Measurements from ENCODE around the gene ADD1. TPM values are rescaled to one million over a fixed set of nuclear protein-coding genes. Genes with fewer than 3 reads are reported as not detected.
"Not testable (repeated sequence)": the region's sequence is repeated elsewhere in the genome, so short reads cannot be mapped to it uniquely, and the experiment has no call there.

The ADD1 gene
- polyA plus RNA-seq, 5 donors, result 260 to 305 (median 286) TPM

DNA sequence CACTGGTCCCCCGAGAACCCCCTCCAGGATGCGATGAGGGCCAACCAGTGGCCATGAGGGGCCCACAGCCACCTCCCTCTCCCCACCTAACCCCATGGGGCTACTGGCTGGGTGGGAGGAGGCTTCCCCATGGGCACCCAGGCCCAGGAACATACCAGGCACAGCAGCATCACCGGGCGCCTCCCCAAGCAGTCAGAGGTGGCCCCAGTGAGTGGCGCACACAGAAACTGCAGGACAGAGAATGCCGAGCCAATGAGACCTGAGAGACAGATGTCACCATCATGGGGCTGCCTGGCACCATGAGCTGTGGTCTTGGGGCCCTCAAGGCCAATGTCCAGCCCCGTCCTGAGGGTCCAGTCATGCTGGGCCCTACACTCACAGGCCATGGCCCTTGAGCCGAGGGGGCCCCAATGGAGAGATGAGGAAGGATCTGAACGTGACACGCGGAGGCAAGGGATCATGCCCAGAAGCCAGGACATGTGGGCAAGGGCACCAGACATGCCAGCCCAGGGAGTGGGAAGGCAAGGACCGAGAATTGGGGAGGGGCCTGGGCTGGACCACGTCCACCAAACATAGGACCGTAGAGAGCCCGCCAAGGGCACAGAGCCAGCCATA is 89.4 kb downstream of the ADD1 start:
- no peak for DNase-seq

DNA sequence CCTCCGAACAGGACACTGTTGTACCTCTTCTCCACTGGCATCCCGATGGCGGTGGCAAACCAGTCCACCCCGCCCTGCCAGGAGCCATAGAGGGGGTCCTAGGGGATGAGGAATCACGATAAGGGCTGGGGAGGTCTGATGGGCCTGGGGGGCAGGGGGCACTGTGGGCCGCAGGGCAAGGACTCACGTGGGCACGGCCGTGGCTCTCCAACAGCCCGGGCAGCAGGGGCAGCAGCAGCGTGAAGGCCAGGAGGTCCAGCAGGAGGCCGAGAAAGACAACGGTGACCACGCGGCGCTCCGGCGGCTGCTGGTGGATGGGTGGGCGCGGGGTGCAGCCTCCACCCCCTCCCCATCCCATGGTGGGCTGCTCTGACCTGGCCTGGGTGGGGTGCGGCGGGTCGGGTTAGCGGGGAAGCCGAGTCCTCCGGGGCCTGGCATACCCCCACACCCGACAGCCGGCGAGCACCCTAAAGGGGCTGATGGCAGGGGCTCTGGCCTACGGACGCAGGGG is 90.0 kb downstream of the ADD1 start:
- DNase-seq, result no peak

DNA sequence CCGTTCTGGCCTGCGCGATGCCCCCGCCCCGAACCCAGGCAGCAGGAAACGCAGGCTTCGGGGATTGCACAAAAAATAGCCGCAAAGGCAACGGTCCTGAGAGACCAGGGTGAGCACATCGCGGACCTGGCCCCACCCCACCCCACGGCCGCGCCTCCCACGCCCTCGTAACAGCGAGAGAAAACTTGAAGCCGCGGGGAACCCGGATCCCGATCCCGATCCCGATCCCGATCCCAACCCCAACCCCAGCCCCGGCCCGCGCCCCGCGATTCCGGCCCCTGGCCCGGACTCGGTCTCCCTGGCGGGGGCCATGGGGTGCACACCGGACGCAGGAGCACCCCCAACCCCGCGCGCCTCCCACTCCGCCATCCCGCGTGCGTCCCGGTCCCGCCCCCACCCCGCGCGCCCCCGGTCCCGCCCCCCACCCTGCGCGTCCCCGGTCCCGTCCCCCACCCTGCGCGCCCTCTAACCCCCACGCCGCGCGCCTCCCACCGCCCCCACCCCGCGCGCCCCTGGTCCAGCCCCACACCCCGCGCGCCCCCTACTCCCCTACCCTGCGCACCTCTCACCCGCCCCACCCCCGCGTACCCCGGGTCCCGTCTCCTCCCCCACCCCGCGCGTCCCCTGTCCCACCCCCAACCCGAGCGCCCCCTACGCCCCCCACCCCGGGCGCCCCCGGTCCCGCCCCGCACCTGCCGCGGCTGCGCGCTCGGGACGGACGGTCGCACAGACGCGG is 90.6 kb downstream of the ADD1 start:
- DNase-seq, result no peak

DNA sequence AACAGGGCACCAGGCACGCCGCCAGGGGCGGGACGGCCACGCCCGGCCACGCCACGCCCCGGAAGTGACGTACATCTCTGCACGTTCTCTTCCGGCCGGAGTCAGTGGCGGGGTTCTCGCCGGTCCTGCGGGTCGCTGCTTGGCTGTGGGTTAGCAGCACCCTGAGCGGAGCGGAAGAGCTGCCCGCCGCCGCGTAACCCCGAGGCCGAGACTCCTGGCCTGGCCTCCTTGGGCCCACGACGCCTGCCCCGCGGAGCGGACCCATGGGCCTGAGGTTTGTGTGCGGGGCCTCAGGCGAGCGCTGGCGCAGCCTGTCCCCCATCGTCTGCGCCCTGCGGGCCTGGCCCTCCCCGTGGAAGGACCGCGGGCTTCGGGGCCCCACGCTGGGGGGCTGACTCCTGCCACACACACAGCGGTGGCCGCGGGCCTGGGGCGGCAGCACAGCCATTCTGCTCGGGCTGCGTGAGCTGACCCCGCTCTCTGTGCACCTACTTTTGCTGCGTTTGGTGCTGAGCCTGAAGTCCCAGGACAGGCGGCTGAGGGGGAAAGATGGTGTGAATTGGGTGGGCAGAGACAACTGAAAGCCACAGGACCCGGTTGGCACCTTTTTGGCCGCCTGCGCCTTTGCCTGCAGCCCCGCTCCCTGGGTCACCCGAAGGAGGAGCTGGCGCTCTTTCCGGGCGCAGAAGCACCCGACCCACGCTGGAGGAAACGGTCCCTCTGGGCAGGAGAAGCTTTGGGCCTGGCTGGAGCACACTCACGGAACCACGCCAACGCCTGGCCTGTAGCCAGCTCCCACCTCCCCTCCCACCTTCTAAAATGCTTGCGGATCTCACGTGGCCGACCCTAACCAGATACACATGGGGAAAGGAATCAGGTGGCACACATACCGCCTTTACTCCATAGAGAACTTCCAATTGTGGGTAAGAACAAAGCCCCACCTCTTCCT is 91.4 kb downstream of the ADD1 start:
- DNase-seq, result peak; percentile 93

DNA sequence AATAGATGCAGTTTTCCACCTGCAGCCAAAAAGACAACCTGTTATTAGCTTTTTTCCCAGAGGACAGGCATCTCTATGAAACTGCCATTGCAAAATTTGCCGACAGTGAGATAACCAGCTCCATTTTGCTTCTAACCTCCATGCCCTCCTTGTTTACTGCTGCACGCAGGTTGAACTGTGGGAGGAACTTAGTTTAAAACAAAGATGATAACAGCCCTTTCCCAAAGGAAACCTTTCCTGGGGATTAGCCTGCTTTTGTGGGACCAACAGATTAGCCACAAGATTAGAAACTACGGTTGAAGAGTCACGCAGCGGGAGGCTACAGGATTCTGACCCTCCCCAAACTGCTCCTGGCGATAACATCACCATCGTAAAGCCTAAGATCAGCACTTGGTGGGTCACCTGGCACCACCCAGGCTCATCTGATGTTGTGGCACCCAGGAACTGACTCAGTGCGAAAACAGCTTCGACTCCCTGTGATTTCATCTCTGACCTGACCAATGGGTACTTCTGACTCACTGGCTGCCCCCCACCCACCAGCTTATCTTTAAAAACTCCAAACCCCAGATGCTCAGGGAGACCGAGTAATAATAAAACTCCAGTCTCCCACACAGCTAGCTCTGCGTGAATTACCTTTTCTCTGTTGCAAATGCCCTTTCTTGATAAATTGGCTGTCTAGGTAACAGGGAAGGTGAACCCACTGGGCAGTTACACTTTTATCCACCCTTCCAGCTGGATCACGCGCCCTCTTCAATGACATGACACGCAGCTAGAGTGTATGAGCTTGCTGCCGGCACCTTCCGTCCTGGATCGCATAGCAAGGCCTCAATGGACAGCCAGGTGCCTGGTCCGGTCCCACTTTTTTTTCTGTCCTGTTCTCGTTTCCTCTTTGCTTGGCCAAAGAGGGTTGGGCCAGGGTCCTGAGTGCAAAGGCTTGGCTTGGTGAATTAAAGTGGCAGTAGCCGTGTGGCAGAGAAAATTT is 92.4 kb downstream of the ADD1 start:
- no peak for DNase-seq

DNA sequence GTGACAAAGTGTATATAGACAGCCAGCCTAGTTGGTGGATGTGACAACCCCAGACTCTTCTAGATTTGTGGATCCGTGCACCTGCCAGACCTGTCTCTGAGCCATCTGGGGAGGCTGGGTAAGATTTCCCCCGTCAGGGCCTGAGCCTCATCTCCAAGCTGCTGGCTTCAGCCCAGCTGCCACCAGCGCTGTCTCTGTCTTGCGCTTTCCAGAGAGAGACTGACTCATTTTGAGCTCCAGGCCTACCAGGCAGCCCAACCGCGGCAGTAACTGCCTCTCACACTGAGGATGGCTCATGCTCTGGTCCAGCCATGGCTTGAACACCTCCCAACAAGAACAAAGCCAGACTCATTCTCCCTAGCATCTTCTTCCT is 93.1 kb downstream of the ADD1 start:
- no peak for DNase-seq

DNA sequence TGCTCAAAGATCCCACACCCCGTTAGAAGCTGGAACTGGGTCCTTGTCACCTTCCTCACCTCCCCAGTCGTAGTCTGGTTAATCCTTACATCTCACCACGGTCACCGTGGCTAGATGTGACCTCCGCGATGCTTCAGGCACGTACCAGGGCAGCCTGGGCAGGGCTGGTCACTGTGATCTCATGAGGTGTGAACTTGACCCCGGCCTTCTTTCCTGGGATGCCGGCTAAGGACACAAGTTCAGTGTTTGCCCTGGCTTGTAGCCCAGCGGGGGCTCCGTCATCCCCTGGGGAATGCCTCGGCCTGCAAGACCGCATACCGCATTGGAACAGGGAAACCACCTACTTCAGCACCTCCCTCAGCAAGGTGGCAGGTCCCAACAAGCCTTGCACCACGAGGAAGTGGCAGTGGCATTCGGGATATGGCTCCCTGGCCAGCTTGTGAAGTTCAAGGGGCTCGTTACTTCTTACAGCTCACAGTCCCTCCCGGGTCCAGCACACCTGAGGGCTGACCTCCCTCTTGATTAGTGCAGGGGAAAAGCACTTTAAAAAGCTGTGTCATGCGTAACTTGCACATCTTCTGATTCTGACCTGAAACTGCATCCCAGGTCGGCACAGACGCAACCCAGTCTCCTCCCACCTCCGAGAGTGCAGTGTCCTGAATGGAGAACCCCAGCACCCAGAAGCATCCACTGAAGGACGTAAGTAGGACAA is 93.7 kb downstream of the ADD1 start:
- DNase-seq, result no peak

DNA sequence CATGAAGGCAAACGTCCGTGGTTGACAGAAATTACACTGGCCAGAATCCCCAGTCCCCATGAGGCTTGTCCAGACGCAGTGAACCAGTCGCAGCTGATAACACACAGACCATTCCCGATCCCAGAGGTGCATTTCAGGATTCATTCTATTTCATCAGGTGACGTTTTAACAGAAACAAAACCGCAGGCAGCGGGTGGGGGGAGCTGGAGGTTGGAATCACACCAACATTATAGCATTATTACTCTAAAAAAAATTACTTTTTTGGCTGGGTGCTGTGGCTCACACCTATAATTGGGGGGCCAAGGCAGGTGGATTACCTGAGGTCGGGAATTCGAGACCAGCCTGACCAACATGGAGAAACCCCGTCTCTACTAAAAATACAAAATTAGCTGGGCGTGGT is 94.3 kb downstream of the ADD1 start:
- no peak for DNase-seq

DNA sequence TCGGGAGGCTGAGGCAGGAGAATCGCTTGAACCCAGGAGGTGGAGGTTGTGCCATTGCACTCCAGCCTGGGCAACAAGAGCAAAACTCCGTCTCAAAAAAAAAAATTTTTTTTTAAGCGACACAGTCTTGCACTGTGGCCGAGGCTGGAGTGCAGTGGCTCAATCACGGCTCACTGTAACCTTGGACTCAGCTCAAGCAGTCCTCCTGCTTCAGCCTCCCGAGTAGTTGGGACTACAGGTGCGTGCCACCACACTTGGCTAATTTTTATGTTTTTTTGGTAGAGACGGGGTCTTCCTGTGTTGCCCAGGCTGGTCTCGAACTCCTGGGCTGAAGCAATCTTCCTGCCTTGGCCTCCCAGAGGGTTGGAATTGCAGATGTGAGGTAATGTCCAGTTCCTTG is 94.8 kb downstream of the ADD1 start:
- not testable (repeated sequence) for DNase-seq

DNA sequence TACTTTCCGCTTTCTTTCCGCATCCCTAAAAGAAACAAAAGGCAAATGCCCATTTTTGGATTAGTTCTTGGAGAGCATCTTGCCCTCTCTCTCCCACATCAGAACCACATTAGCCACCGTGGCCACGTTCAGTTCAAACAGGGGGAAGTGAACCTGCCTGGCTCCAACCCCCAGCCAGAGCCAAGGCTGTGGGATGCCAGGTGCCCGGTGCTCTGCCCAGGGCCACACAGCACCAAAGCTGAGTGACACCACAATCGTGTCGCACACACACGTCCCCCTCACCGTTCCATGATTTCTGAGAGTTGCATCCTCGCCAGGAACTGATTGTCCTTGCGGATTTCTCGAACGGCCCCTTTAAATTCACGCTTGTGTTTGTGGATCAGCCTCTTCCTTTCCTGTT is 95.3 kb downstream of the ADD1 start:
- DNase-seq, result no peak

DNA sequence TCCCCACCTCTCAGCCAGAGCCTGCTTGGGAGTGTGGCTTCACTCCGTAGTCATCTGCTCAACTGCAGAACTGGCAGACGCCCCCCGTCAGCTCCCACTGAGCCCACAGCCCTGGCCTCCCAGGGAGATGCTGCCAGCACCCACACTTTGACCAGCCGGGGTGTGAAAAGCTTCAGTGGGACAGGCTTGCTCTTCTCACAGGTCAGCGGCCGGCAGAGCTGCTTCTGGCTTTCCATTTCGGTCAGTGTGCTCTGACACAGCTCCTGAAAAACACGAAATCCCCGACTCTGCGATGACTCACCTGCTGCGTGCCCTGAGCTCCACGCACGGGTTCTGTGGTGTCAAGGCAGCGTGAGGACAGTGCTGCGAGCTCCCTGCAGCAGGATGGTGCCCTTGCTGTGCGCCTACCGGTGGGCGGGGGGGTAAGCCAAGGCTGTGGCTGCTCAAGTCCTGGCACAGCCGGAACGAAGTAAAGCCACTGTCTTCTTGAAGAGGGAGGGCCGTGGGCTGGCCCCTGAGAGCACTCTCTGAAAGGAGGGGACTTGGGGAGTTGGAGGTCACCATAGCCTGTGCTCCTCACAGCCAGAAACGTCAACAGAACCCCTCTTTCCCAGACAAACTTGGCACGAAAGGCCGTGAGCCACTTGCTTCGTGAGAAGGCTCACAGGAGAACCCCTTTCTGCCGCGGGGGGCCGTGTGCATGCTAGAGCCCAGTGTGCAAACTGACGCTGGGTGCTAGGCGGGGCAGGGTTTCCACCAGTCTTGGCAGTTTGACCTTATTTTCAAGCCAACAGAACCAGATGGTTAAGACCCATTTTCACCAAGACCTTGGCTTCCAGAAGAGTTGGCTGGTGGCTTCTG is 96.0 kb downstream of the ADD1 start:
- no peak for DNase-seq

DNA sequence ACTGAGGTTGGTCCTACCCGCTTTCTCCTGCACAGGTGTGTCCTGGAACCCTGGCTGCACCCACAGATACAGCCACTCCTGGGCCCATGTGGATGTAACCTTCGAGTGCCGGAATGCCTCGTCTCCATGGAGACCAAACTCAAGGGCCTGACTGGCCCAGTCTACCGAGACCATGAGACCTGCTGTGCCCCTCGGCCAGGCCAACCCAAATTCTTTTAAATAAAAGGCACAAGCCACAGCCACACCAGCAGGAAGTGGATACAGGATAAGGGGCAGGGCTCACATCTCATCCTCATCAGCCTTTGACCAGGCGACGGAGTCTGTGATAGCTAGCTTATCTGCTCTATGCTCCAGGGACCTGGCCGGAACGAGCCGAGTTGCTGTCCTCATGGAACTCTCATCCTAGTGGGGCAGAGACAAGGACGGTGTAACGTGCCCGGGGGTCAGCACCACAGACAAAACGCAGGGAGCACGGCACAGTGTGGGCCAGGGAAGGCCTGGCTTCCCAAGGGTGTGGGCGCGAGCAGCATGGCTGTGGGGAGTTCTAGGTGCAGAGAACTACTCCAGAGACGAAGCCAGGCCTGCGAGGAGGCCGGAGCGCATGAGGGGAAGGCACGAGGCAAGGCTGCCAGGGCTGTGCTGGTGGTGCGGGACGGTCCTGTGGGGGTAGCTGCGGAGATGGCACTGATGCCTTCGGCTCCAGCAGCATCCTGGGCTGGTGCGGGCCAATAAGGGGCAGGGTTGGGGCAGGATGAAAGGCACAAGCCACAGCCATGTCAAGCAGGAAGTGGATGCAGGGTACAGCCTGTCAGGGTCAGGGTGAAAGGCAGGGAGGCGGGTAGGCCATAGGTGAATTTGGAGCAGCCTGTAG is 96.9 kb downstream of the ADD1 start:
- no peak for DNase-seq

DNA sequence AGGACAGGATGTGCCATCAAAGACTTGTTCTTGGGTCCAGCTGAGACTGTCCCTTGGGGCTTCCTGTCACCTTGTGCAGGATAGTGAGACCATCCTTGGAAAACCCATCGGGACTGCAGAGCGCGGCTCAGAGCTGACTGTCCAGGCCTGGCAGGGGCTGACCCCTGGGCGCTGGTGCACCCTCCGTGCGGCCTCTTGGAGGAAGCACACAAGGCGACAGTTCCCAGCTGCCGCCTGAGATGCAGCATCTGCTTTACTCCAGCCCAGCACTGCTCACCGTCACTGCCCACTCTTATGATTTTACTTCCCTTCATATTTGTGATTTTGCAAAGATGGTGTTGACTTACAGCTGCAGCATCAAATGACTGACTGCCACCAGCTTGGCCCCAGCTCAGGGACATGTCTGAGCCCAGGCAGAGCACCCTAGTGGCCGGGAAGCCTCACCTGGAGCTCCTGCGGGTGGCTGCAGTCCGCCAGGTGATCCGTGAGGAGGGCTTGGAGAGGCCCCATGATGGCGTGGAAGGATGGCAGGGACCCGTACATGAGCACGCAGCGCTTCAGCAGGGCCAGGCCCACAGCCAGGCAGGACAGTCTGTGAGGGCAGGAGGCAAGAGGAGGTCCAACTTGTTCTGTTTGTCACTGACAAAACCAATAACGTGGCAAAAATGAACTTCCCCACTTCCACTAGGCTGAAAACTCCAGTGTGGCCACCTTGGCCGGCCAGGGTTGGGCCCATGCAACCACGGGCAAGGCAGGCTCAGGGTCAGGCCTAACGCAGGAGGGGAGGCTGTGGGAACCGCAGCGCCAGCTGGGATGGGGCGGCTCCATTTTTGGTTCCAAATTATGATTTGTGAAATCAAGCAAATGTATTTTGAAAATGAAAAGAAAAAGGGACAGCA is 97.7 kb downstream of the ADD1 start:
- no peak for DNase-seq

DNA sequence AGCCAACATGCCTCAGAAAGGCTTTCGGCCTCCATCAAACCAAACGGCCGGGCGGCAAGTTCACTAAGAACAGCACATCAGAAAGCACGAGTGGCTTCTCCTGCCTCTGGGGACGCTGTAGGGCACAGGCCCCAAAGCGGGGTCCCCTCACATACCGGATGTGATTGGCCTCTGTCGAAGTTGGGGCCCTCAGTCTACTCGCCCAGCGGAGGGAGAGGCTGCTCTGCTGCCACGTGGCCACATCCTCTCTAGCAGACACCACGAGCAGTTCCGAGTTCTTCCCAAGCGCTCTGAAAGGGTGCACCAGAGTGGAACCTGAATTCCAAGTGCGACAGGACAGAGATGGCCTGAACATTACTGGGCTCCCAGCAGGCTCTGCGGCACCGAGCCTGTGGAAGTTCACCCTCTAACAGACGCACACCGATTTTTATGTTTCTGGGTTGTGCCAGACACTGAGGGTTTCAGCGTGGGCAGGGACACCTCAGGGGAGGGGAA is 98.4 kb downstream of the ADD1 start:
- no peak for DNase-seq

DNA sequence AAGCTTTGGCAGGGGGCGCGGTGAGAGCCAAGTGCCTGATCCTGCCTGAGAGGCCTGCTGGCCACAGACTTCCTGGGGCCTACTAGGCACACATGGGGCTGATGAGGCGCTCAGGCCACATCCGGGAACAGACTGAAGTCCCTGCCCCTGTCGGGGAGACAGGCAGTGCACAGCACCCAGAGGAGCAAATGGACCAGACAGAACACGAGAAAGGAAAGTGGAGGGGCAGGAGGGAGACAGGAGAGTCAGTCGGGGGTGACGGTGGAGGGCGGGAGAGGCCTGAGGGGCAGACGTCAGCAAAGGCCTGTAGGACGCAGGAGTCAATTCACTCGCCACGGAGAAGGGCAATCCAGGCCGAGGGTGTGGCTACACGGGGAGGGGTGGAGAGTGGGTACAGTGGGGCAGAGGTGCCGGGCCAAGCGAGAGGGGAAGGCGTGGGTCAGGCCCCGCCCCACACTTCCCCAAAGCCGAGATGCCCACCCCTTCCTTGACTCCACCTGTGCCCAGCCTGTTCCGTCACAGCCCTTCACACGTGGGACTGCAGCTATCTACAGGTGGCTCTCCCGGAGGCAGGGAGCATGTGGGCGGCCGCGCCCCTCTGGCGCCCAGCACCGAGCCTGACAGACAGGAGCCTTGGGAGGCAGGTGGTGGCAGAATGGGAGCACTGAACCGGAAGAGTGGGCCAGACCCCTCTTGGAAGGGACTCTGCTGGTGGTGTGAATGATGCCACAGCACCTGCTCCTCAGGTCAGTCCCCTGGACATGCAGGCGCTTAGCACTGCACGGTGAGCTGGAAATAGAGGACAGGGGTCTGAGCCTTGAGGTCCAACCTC is 99.1 kb downstream of the ADD1 start:
- no peak for DNase-seq

DNA sequence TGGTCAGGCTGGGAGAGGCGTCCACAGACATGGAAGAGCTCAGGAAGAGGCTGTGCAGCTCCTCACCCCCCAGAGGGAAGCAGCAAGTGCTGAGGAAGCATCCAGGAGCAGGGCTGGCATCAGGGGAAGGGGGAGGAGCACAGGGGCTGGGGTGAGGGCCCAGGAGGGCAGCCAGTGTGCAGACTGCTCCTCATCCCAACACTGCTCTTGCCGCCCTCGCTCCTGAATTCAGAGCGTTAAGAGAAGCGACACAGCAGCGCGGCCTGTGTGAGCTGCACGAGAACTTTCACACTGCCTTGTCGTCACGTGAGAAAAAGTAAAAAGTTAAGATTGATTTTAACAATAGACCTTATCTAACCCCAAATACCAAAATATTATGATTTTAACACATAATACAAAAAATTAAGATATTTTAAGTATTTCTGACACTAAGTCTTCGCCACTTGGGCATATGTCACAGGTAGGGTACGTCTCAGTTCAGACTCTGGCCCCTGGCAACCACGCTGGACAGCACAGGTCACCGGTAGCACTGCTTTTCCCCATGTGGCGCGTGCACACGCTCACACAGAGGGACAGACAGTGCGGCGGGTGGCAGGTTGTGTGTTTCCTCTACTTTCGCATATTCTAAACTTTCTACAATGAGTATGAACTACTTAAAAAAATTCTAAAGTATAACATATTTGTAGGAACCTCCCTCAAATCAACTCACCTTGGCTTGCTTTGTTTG is 99.9 kb downstream of the ADD1 start:
- DNase-seq, result no peak
